K562 (cell line): ENCODE data around the gene TFEB. TPM values are rescaled to one million over a fixed set of nuclear protein-coding genes. Genes with fewer than 3 reads are reported as not detected.

Experiments
- XRCC5 ChIP-seq: fragments of 200-400 bp; formaldehyde crosslinking; IDR thresholded peaks from 2 replicates; pipeline ENCODE4 v1.6.1; 2017; ENCODE audit warnings: low read depth, mild to moderate bottlenecking, low read length
- ZFP30 ChIP-seq: fragments of 250-450 bp; sonication (Bioruptor Pico); IDR thresholded peaks from 2 replicates; pipeline ENCODE4 v1.8.0; 2022; ENCODE audit warnings: moderate library complexity, mild to moderate bottlenecking, inconsistent platforms, borderline replicate concordance
- polyA plus RNA-seq, 8 experiments: library from polyadenylated mRNA; depleted of rRNA in 4 of 8; stranded (reverse) in 5 of 8; unstranded in 3 of 8; fragments of >200 nt; fragmentation: Nextera tagmentation in 2 of 8; fragmentation: Illumina TruSeq in 1 of 8; extraction: Ambion mirVana in 2 of 8; extraction: Trizol in 1 of 8; gene quantifications; 2 replicates each; pipeline versions ENCODE4 v1.2.1 to v1.2.3, GENCODE V29; 2011 to 2014; ENCODE audit warnings: inconsistent platforms in 1 of 8, missing spikeins in 1 of 8
- total RNA-seq, 7 experiments: library from RNA; depleted of rRNA in 6 of 7; stranded (reverse); fragments of >200 nt in 6 of 7; fragmentation: Illumina TruSeq in 2 of 7; extraction: Trizol in 2 of 7; gene quantifications; 2 replicates each; pipeline versions ENCODE4 v1.2.1 to v1.2.3, GENCODE V29; 2011 to 2021; ENCODE audit warnings: low replicate concordance in 1 of 7
- TF ChIP-seq, protein P1 (sequence below), 2 experiments: fragments of 450-650 bp; formaldehyde crosslinking in 1 of 2; IDR thresholded peaks; 2 replicates each; pipeline versions ENCODE4 v1.4.0 to v1.6.1; 2014 to 2020; ENCODE audit warnings: mild to moderate bottlenecking in 2 of 2, borderline replicate concordance in 1 of 2, low read depth in 1 of 2
- TF ChIP-seq, protein P2 (sequence below): sonication (generic); formaldehyde crosslinking; IDR thresholded peaks from 2 replicates; pipeline ENCODE4 v1.5.0; 2020; ENCODE audit warnings: missing genetic modification reagents

TFEB gene
- total and polyA plus RNA-seq, 9 of the 15 experiments (the other 6 are each of a cell fraction or from before 2014, with no cell fraction given), result 0.04 to 4.7 (median 2.0) TPM

DNA sequence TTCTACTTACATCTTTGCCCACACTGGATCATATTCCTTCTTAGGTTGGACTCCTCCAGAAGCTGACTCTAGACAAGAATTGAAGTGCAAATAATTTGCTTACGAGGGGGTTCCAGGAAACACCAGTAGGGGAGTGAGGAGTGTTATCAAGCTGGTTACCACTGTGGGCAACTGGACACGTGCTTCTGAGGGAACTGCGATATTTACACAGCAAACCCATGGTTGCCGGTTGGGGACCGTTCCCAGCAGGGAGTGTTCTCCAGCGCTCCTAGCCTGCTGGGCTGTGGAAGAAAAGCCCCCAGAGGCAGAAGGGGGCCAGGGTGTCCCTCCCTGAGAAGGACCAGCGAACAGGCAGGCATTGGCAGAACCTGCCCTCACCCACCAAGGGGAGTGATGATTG is 75.5 kb downstream of the TFEB start (continued):
- TF ChIP-seq, protein P1, sequence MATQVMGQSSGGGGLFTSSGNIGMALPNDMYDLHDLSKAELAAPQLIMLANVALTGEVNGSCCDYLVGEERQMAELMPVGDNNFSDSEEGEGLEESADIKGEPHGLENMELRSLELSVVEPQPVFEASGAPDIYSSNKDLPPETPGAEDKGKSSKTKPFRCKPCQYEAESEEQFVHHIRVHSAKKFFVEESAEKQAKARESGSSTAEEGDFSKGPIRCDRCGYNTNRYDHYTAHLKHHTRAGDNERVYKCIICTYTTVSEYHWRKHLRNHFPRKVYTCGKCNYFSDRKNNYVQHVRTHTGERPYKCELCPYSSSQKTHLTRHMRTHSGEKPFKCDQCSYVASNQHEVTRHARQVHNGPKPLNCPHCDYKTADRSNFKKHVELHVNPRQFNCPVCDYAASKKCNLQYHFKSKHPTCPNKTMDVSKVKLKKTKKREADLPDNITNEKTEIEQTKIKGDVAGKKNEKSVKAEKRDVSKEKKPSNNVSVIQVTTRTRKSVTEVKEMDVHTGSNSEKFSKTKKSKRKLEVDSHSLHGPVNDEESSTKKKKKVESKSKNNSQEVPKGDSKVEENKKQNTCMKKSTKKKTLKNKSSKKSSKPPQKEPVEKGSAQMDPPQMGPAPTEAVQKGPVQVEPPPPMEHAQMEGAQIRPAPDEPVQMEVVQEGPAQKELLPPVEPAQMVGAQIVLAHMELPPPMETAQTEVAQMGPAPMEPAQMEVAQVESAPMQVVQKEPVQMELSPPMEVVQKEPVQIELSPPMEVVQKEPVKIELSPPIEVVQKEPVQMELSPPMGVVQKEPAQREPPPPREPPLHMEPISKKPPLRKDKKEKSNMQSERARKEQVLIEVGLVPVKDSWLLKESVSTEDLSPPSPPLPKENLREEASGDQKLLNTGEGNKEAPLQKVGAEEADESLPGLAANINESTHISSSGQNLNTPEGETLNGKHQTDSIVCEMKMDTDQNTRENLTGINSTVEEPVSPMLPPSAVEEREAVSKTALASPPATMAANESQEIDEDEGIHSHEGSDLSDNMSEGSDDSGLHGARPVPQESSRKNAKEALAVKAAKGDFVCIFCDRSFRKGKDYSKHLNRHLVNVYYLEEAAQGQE (IDR thresholded peaks at IDR 0.05; ENCODE audit: borderline replicate concordance), result no peak
- TF ChIP-seq, protein P1 (CRISPR knock-in tag; IDR thresholded peaks at IDR 0.05; ENCODE audit: low read depth), result no peak
- TF ChIP-seq ZFP30 (CRISPR knock-in tag) (no peak), XRCC5 (no peak)
- TF ChIP-seq, protein P2, sequence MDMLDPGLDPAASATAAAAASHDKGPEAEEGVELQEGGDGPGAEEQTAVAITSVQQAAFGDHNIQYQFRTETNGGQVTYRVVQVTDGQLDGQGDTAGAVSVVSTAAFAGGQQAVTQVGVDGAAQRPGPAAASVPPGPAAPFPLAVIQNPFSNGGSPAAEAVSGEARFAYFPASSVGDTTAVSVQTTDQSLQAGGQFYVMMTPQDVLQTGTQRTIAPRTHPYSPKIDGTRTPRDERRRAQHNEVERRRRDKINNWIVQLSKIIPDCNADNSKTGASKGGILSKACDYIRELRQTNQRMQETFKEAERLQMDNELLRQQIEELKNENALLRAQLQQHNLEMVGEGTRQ (CRISPR knock-in tag), result peak; percentile 32; the same call in 1 of the 2 replicates
